Suprapubic skin (tissue), 3 donors: ENCODE results near the gene GAL3ST2.

Experiments
- POLR2A ChIP-seq, 2 donors: fragments of 450-650 bp; IDR thresholded peaks; one replicate each; pipeline ENCODE4 v1.6.1; 2017; ENCODE audit warnings: antibody characterized with exemption in 2 of 2, mild to moderate bottlenecking in 2 of 2, moderate library complexity in 2 of 2
- TF ChIP-seq, protein P1 (sequence below), 2 donors: fragments of 200-600 bp in 1 of 2; fragments of 450-650 bp in 1 of 2; sonication (generic) in 1 of 2; IDR thresholded peaks; one replicate each; pipeline ENCODE4 v1.5.1; 2016 to 2019; ENCODE audit warnings: antibody characterized with exemption in 2 of 2, mild to moderate bottlenecking in 1 of 2, moderate library complexity in 1 of 2

DNA sequence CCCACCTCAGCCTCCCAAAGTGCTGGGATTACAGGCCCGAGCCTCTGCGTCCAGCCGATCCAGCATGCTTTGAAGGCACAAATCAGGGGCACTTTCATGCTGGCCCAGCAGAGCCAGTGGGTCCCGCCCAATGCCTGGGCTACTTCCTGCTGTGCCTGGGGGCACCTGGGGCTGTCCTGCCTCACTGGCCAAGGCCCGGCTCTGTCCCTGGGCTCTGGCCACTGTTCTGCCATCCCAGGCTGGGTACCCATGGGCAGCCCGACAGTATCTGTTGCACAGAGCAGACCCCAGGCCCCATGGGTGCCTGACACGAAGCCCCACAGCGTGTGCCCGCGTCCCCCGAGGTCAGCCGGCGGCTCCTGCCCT is 6.8 kb upstream of the GAL3ST2 start:
- TF ChIP-seq, protein P1, sequence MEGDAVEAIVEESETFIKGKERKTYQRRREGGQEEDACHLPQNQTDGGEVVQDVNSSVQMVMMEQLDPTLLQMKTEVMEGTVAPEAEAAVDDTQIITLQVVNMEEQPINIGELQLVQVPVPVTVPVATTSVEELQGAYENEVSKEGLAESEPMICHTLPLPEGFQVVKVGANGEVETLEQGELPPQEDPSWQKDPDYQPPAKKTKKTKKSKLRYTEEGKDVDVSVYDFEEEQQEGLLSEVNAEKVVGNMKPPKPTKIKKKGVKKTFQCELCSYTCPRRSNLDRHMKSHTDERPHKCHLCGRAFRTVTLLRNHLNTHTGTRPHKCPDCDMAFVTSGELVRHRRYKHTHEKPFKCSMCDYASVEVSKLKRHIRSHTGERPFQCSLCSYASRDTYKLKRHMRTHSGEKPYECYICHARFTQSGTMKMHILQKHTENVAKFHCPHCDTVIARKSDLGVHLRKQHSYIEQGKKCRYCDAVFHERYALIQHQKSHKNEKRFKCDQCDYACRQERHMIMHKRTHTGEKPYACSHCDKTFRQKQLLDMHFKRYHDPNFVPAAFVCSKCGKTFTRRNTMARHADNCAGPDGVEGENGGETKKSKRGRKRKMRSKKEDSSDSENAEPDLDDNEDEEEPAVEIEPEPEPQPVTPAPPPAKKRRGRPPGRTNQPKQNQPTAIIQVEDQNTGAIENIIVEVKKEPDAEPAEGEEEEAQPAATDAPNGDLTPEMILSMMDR (IDR thresholded peaks at IDR 0.05) = no peak
- no peak for TF ChIP-seq POLR2A (IDR thresholded peaks at IDR 0.05)
